Stimulated activated naive CD8-positive, alpha-beta T cell treated with anti-CD3 and anti-CD28 coated beads, Interleukin-15, Interleukin-2, amounts not matched to agents 100 ng/mL and 50 ng/mL, for 24 hours (primary cell): ENCODE results near the gene TBL1X.

ENCODE experiments used
- H3K27ac Mint-ChIP-seq: one replicate; pipeline ENCODE4 v1.8.0; 2021; ENCODE audit warnings: mild to moderate bottlenecking, mixed read lengths
- H3K27me3 Mint-ChIP-seq: one replicate; pipeline ENCODE4 v1.8.0; 2021; ENCODE audit warnings: mixed read lengths
- H3K36me3 Mint-ChIP-seq: one replicate; pipeline ENCODE4 v1.8.0; 2021; ENCODE audit warnings: low read depth, mixed read lengths
- H3K4me1 Mint-ChIP-seq: one replicate; pipeline ENCODE4 v1.8.0; 2021; ENCODE audit warnings: low read depth, mixed read lengths
- H3K4me3 Mint-ChIP-seq: one replicate; pipeline ENCODE4 v1.8.0; 2021; ENCODE audit warnings: mild to moderate bottlenecking, mixed read lengths
- H3K9me3 Mint-ChIP-seq: one replicate; pipeline ENCODE4 v1.8.0; 2021; ENCODE audit warnings: mixed read lengths

Gene TBL1X

GRCh38 chrX:9701790-9702189 lies 236.9 kb downstream of the TBL1X start:
- H3K27ac Mint-ChIP-seq, result no peak overlapping the region
- H3K4me3 Mint-ChIP-seq, result no peak overlapping the region
- H3K36me3 Mint-ChIP-seq, result peaks cover 61% of the 10 kb centered on the region
- no peaks in the 10 kb centered on the region for H3K9me3 Mint-ChIP-seq
- H3K27me3 Mint-ChIP-seq, result no peaks in the 10 kb centered on the region
- H3K4me1 Mint-ChIP-seq, result no peaks in the 10 kb centered on the region

- peaks cover 58% of the 10 kb centered on the region for H3K36me3 Mint-ChIP-seq
These were observed 238.5 kb downstream of the TBL1X start for GRCh38 chrX:9703406-9703805.

GRCh38 chrX:9704876-9705465 lies 240.1 kb downstream of the TBL1X start:
- Mint-ChIP-seq H3K4me3 (no peak overlapping the region), H3K36me3 (peaks cover 58% of the 10 kb centered on the region), H3K9me3 (no peaks in the 10 kb centered on the region), H3K4me1 (peaks cover 11% of the 10 kb centered on the region), H3K27me3 (no peaks in the 10 kb centered on the region), H3K27ac (no peak overlapping the region)

More at GRCh38 chrX:9703406-9703805, 238.5 kb downstream of the TBL1X start:
- no peak overlapping the region for H3K27ac Mint-ChIP-seq
- H3K27me3 Mint-ChIP-seq, result no peaks in the 10 kb centered on the region
- H3K4me1 Mint-ChIP-seq, result peaks cover 3% of the 10 kb centered on the region
- H3K4me3 Mint-ChIP-seq, result no peak overlapping the region
- H3K9me3 Mint-ChIP-seq, result no peaks in the 10 kb centered on the region

GRCh38 chrX:9706421-9706820 lies 241.6 kb downstream of the TBL1X start:
- Mint-ChIP-seq H3K27ac (no peak overlapping the region), H3K4me1 (peaks cover 11% of the 10 kb centered on the region)

GRCh38 chrX:9707306-9708033 lies 242.6 kb downstream of the TBL1X start:
- peaks cover 44% of the 10 kb centered on the region for H3K36me3 Mint-ChIP-seq
- H3K27ac Mint-ChIP-seq, result no peak overlapping the region
- no peaks in the 10 kb centered on the region for H3K27me3 Mint-ChIP-seq
- no peak overlapping the region for H3K4me3 Mint-ChIP-seq
- peaks cover 11% of the 10 kb centered on the region for H3K4me1 Mint-ChIP-seq
- H3K9me3 Mint-ChIP-seq, result no peaks in the 10 kb centered on the region

More at GRCh38 chrX:9706421-9706820, 241.6 kb downstream of the TBL1X start:
- H3K27me3 Mint-ChIP-seq, result no peaks in the 10 kb centered on the region
- H3K4me3 Mint-ChIP-seq, result no peak overlapping the region
- H3K36me3 Mint-ChIP-seq, result peaks cover 45% of the 10 kb centered on the region
- no peaks in the 10 kb centered on the region for H3K9me3 Mint-ChIP-seq

GRCh38 chrX:9708086-9708485 lies 243.2 kb downstream of the TBL1X start:
- no peak overlapping the region for H3K27ac Mint-ChIP-seq
- H3K4me1 Mint-ChIP-seq, result peaks cover 11% of the 10 kb centered on the region
- H3K36me3 Mint-ChIP-seq, result peaks cover 38% of the 10 kb centered on the region
- no peak overlapping the region for H3K4me3 Mint-ChIP-seq
- no peaks in the 10 kb centered on the region for H3K27me3 Mint-ChIP-seq
- no peaks in the 10 kb centered on the region for H3K9me3 Mint-ChIP-seq

GRCh38 chrX:9708923-9709553 lies 244.2 kb downstream of the TBL1X start:
- Mint-ChIP-seq H3K4me3 (no peak overlapping the region), H3K27ac (no peak overlapping the region), H3K9me3 (no peaks in the 10 kb centered on the region), H3K4me1 (peaks cover 11% of the 10 kb centered on the region), H3K27me3 (no peaks in the 10 kb centered on the region), H3K36me3 (peaks cover 35% of the 10 kb centered on the region)

- Mint-ChIP-seq H3K9me3 (no peaks in the 10 kb centered on the region), H3K27ac (no peak overlapping the region), H3K4me3 (no peak overlapping the region), H3K36me3 (peaks cover 29% of the 10 kb centered on the region), H3K4me1 (peaks cover 11% of the 10 kb centered on the region), H3K27me3 (no peaks in the 10 kb centered on the region)
These were observed 245.5 kb downstream of the TBL1X start for GRCh38 chrX:9710332-9710731.

- H3K36me3 Mint-ChIP-seq, result peaks cover 66% of the 10 kb centered on the region
These were observed 252.5 kb downstream of the TBL1X start for GRCh38 chrX:9717376-9717775.

GRCh38 chrX:9724711-9725110 lies 259.9 kb downstream of the TBL1X start:
- no peak overlapping the region for H3K27ac Mint-ChIP-seq
- no peaks in the 10 kb centered on the region for H3K27me3 Mint-ChIP-seq
- no peak overlapping the region for H3K4me3 Mint-ChIP-seq
- H3K4me1 Mint-ChIP-seq, result no peaks in the 10 kb centered on the region
- H3K9me3 Mint-ChIP-seq, result peaks cover 22% of the 10 kb centered on the region
- H3K36me3 Mint-ChIP-seq, result peaks cover 25% of the 10 kb centered on the region

More at GRCh38 chrX:9717376-9717775, 252.5 kb downstream of the TBL1X start:
- H3K4me3 Mint-ChIP-seq, result no peak overlapping the region
- H3K27me3 Mint-ChIP-seq, result no peaks in the 10 kb centered on the region
- H3K9me3 Mint-ChIP-seq, result peaks cover 5% of the 10 kb centered on the region
- H3K4me1 Mint-ChIP-seq, result no peaks in the 10 kb centered on the region
- H3K27ac Mint-ChIP-seq, result no peak overlapping the region

- Mint-ChIP-seq H3K4me3 (no peak overlapping the region), H3K9me3 (peaks cover 14% of the 10 kb centered on the region), H3K27ac (no peak overlapping the region), H3K4me1 (no peaks in the 10 kb centered on the region), H3K27me3 (no peaks in the 10 kb centered on the region), H3K36me3 (no peaks in the 10 kb centered on the region)
These were observed 263.4 kb downstream of the TBL1X start for GRCh38 chrX:9728261-9728660.

GRCh38 chrX:9729171-9729885 lies 264.5 kb downstream of the TBL1X start:
- H3K4me1 Mint-ChIP-seq, result no peaks in the 10 kb centered on the region
- H3K36me3 Mint-ChIP-seq, result no peaks in the 10 kb centered on the region
- no peak overlapping the region for H3K4me3 Mint-ChIP-seq

GRCh38 chrX:9730078-9730477 lies 265.2 kb downstream of the TBL1X start:
- no peaks in the 10 kb centered on the region for H3K27me3 Mint-ChIP-seq
- no peak overlapping the region for H3K4me3 Mint-ChIP-seq
- peaks cover 9% of the 10 kb centered on the region for H3K9me3 Mint-ChIP-seq
- H3K4me1 Mint-ChIP-seq, result no peaks in the 10 kb centered on the region
- no peak overlapping the region for H3K27ac Mint-ChIP-seq
- H3K36me3 Mint-ChIP-seq, result no peaks in the 10 kb centered on the region

More at GRCh38 chrX:9729171-9729885, 264.5 kb downstream of the TBL1X start:
- Mint-ChIP-seq H3K27me3 (no peaks in the 10 kb centered on the region), H3K9me3 (peaks cover 9% of the 10 kb centered on the region), H3K27ac (no peak overlapping the region)

GRCh38 chrX:9730752-9731151 lies 265.9 kb downstream of the TBL1X start:
- Mint-ChIP-seq H3K36me3 (no peaks in the 10 kb centered on the region), H3K4me3 (no peak overlapping the region), H3K4me1 (no peaks in the 10 kb centered on the region), H3K27ac (no peak overlapping the region), H3K9me3 (peaks cover 9% of the 10 kb centered on the region), H3K27me3 (no peaks in the 10 kb centered on the region)

GRCh38 chrX:9737363-9737762 lies 272.5 kb downstream of the TBL1X start:
- Mint-ChIP-seq H3K4me3 (no peak overlapping the region), H3K4me1 (no peaks in the 10 kb centered on the region), H3K27me3 (no peaks in the 10 kb centered on the region), H3K9me3 (no peaks in the 10 kb centered on the region), H3K36me3 (no peaks in the 10 kb centered on the region), H3K27ac (no peak overlapping the region)
